Endothelial cell of umbilical vein (primary cell): ENCODE results near the gene PEMT.

Source experiments
- POLR2A ChIP-seq: IDR thresholded peaks from 2 replicates; pipeline ENCODE4 v1.6.1; 2012; ENCODE audit warnings: low read depth, mild to moderate bottlenecking, control low read depth, low read length
- POLR2AphosphoS5 ChIP-seq: IDR thresholded peaks from 2 replicates; pipeline ENCODE4 v1.6.1; 2012; ENCODE audit warnings: low read depth, mild to moderate bottlenecking, control low read depth, low read length, moderate library complexity; ENCODE audit not compliant: insufficient read depth
- TF ChIP-seq, protein P1 (sequence below): IDR thresholded peaks from 2 replicates; pipeline ENCODE4 v1.6.1; 2011; ENCODE audit not compliant: insufficient read depth, insufficient read length
- TF ChIP-seq, protein P2 (sequence below), 2 donors: IDR thresholded peaks; 1 replicate in 1 of 2; 2 replicates in 1 of 2; pipeline ENCODE4 v1.5.1; 2011; ENCODE audit warnings: low read length in 2 of 2, mild to moderate bottlenecking in 2 of 2, moderate library complexity in 2 of 2, control low read depth in 1 of 2, inconsistent platforms in 1 of 2, low read depth in 1 of 2; ENCODE audit not compliant: insufficient read depth in 1 of 2; ENCODE audit errors: extremely low read depth in 1 of 2

DNA sequence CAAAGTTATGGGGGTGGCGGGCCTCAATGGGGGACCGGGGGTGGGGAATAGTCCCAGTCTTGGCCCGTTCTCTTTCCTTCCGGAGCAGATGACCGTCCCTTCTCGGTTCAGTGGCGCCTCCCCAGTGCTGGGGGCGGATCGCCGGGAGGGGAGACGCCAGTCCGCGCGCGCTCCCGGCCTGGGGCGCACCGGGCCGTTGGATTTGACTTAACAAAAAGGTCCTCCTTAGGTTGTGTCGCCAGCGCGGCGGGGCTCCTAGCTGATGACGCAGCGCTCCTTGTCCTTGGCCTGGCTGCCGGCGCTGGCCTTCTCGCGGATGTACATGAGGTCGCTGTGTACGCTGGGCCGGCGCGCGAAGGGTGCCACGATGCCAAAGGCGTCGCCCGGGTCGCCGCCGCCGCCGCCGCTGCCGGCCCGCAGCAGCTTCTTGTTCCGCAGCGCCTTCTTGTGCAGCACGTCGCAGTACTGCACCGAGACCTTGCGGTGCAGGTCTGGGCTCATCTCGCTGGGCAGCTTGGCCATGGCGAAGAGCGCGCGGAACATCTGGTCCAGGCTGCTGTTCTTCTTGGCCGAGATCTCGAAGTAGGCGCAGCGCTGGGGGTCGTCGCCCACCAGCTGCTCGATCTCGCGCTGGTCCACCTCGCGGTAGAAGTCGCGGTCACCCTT is 96.5 kb downstream of the PEMT start:
- no peak for TF ChIP-seq POLR2AphosphoS5
- TF ChIP-seq POLR2A, result no peak
- TF ChIP-seq, protein P1, sequence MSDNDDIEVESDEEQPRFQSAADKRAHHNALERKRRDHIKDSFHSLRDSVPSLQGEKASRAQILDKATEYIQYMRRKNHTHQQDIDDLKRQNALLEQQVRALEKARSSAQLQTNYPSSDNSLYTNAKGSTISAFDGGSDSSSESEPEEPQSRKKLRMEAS, result no peak
- TF ChIP-seq, protein P2, sequence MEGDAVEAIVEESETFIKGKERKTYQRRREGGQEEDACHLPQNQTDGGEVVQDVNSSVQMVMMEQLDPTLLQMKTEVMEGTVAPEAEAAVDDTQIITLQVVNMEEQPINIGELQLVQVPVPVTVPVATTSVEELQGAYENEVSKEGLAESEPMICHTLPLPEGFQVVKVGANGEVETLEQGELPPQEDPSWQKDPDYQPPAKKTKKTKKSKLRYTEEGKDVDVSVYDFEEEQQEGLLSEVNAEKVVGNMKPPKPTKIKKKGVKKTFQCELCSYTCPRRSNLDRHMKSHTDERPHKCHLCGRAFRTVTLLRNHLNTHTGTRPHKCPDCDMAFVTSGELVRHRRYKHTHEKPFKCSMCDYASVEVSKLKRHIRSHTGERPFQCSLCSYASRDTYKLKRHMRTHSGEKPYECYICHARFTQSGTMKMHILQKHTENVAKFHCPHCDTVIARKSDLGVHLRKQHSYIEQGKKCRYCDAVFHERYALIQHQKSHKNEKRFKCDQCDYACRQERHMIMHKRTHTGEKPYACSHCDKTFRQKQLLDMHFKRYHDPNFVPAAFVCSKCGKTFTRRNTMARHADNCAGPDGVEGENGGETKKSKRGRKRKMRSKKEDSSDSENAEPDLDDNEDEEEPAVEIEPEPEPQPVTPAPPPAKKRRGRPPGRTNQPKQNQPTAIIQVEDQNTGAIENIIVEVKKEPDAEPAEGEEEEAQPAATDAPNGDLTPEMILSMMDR (IDR thresholded peaks at IDR 0.05; ENCODE audit: extremely low read depth in 1 of 2, insufficient read depth in 1 of 2, low read depth in 1 of 2, low read length in 2 of 2), result no peak
